Fibroblast of skin of abdomen (primary cell): ENCODE measurements around the gene CLPTM1L.
"Not testable (repeated sequence)": the region's sequence is repeated elsewhere in the genome, so short reads cannot be mapped to it uniquely, and the experiment has no call there.

ENCODE experiments used
- DNase-seq: peaks from one replicate; pipeline ENCODE4 v3.0.0-alpha.2; 2013

The CLPTM1L gene

GRCh38 chr5:1380011-1380817 lies 35.3 kb upstream of the CLPTM1L start:
- peak; percentile 4 for DNase-seq

GRCh38 chr5:1378866-1379659 lies 34.2 kb upstream of the CLPTM1L start:
- DNase-seq = no peak

DNA sequence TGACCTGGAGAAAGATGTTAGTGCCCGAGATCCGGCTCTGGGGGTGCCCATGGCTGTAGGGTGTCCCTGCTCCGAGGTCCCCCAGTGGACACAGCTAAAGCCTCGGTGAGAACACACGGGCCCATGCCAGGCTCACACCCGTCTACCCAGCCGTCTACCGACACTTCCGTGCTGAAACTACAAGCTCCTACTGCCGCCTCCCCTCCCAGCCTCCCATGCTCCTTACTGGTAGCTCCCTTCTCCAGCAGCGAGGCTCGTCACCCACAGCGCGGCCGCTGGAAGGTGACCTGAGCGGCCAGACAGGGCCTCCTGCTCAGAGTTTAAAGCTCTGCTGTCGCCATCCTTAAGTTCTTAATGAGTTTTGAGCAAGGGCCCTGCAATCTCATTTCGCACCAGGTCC lies 33.2 kb upstream of the CLPTM1L start:
- DNase-seq = no peak

DNA sequence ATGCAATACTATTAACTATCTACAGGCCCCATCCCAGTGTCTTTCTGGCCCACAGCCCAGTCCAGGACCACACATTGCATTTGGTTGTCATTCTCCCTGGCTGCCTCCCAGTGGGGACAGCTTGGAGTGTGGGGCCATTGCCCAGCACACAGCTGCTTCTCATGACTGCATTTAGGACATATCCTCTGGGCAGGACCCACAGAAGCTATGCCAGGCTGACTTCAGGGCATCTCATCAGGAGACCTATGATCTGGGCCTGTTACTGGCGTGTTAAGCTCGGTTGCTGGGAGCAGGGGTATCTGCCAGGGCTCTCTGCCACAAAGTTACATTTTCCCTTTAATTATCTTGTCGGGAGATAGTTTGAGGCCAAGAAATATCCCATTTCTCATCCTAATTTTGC lies 32.1 kb upstream of the CLPTM1L start:
- DNase-seq = no peak

GRCh38 chr5:1375871-1376810 lies 31.2 kb upstream of the CLPTM1L start:
- no peak for DNase-seq

DNA sequence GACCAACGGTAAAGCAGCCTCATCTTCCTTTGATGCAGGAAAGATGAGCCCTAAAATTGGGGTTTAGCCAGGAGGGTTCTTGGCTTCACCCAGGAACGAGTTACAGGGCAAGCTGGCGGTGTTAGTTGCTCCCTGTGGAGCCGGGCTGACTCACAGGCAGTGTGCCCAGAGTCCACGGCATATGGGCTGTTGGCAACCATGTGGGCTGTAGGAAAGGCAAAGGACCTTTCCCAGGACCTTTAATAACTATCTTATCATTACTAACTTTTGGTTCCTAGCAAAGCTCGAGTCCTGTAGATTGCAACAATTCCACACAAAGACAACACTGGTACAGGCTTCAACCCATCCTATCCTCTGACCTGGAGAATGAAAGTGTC lies 29.8 kb upstream of the CLPTM1L start:
- no peak for DNase-seq

- no peak for DNase-seq
Measured at GRCh38 chr5:1374030-1374678, 29.3 kb upstream of the CLPTM1L start.

DNA sequence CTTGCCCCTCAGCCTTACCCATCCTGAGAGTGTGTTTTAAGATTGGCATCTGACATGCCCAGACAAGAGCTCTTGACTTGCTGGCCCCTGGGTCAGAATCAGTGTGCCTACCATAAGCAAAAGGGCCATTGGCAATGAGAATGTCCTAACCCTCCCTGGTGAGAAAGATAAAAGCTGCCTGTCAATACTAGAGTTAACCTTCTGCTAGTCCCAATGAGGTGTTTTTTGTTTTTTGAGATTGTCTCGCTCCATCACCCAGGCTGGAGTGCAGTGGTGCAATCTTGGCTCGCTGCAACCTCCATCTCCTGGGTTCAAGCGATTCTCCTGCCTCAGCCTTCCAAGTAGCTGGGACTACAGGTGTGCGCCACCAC lies 27.1 kb upstream of the CLPTM1L start:
- DNase-seq = not testable (repeated sequence)

- no peak for DNase-seq
Measured at GRCh38 chr5:1371218-1371971, 26.5 kb upstream of the CLPTM1L start.

DNA sequence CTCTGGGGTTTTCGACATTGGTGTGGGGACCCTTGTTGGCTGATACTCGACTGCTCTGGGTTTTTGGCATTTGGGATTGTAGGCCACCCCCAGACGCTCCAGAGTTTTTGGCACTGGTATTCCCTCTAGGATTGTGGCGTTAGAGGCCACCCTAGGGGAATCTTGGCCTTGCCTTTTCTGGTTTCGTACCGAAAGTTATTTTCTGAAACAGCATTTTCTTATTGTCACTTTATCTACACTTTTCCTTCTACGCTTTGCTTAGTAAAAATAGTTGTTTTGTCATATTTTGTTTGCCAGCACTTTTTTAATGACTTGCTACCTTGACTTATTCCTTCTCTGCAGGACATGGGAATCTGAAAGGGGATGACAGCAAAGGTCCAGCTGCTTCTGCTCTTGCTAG lies 25.1 kb upstream of the CLPTM1L start:
- no peak for DNase-seq

DNA sequence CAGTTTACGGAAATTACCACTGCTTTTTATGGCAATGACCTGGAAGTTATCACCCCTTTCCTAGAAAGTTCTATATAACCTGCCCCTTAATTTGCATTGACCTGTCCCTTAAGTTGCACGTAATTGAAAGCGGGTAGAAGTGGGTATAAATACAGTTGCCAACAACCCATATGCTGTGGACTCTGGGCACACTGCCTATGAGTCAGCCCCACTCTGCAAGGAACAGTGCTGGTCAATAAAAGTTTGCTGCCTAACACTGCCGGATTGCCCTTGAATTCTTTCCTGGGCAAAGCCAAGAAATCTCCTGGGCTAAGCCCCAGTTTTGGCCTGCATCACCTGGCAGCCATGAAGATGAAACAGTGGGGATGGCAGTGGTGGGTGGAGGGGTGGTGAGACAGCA lies 23.9 kb upstream of the CLPTM1L start:
- DNase-seq = no peak

- no peak for DNase-seq
Measured at GRCh38 chr5:1368236-1368635, 23.3 kb upstream of the CLPTM1L start.

- no peak for DNase-seq
Measured at GRCh38 chr5:1367149-1367548, 22.2 kb upstream of the CLPTM1L start.

DNA sequence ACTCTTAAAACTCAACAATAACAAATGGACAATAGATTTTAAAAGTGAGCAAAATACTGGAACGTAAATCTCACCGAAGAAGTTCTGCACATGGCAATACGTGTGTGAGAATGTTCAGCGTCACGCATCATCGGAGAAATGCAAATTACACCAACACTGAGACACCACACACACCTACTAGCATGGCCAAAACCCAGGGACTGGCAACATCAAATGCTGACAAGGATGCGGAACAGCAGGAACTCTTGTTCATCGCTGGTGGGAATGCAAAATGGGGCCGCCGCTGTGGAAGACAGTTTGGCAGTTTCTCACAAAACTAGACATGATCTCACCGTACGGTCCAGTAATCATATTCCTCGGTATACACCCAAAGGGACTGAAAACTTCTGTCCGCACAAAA lies 21.6 kb upstream of the CLPTM1L start:
- no peak for DNase-seq

GRCh38 chr5:1364211-1364610 lies 19.3 kb upstream of the CLPTM1L start:
- DNase-seq = no peak

DNA sequence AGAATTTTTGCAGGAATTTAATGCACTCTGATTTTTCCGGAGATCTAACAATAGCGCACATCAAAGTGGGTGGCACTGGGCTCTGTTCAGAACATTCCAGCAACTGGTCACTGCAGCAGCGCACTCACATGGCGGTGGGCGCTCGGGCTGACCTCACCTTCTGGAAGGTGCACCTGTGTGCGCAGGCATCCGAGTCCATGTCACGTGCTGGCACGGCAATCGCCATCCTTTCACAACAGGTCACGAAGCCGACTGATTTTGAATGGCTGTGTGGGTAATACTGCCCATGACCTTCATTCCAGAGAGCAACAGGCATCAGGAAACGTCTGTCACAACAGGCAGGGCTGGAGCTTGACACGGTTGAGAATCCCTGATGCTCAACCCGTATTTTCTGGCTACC lies 18.7 kb upstream of the CLPTM1L start:
- DNase-seq = no peak

GRCh38 chr5:1363160-1363559 lies 18.3 kb upstream of the CLPTM1L start:
- DNase-seq = no peak

DNA sequence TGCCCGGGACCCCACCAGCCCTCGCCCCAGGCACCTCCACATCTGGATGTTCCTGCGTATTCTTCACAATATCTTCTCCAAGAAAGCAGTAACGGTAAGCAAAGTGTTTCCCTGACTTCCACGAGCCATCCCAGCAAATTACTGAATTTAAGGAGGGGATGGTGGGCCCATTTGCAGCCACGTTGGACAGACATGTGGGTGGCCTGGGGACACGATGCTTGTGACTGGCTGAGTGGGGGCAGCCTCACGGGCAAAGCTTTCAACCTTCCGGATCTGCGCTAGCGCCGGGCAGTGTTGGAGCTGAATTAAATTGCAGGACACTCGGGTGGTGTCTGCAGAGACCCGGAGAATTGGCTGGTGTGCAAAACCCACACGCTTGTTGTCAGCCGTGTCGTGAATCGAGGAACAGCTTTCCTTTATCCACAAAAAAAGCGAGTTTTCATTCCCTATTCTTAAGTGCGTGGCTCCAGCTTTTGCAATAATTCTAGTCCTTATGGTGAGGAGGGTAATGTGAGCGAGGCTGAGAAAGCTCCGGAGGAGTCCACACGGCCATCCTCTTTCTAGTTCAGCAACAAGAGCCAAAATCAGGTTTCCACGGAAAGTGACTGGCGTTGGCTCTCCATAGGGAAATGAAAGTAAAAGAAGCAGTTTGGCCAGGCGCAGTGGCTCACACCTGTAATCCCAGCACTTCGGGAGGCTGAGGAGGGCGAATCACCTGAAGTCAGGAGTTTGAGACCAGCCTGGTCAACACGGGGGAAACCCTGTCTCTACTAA lies 17.5 kb upstream of the CLPTM1L start:
- no peak for DNase-seq

DNA sequence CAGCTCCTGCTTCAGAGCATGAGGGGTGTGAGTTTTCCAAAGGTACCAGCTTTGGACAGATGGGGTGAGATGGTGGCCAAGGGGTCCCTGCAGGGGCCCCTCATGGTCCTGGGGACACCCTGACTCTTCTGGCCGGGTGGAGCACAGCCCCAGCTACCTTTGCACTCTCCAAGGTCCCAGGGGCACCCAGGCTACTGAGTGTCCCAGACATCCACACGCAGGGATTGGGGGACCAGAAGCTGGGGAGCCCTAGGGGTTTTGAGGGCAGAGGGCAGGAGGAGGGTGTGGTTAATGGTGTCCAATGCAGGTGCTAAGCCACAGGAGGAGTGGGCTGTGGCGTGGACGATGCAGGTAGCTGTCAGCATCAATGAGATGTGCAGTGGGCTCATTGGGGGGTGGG lies 16.0 kb upstream of the CLPTM1L start:
- DNase-seq = no peak

GRCh38 chr5:1360367-1360766 lies 15.5 kb upstream of the CLPTM1L start:
- not testable (repeated sequence) for DNase-seq

DNA sequence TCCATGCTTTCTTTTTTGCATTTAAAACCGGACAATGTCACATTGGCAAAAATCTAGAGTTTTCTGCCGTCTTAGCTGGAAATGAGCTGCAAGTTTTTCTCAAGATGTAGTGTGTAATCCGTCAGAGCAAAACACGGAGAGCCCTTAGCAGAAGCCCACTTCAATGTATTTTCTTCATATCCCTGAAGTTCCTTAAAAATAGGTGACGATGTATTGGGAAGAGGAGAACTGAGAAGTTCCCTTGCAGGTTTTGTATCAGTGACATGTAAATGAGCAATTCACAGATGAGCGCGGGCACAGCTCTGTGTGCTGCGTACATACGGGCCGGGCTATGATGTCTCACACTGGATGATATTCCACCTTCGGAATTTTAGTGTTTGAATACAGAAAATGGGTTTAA lies 14.8 kb upstream of the CLPTM1L start:
- DNase-seq = no peak
